GM12878 (cell line): Measurements from ENCODE around the gene H6PD. TPM values are rescaled to one million over a fixed set of nuclear protein-coding genes. Genes with fewer than 3 reads are reported as not detected.
A peak's percentile ranks its signal among the peaks of the same experiment; 100 is the strongest.

Source experiments
- BRCA1 ChIP-seq: IDR thresholded peaks from 2 replicates; pipeline ENCODE4 v1.6.1; 2011; ENCODE audit warnings: low read depth, low read length, improper control_type of control experiment
- CBX3 ChIP-seq: fragments of 200-600 bp; sonication (generic); IDR thresholded peaks from 2 replicates; pipeline ENCODE4 v1.6.1; 2016; ENCODE audit warnings: low read depth, borderline replicate concordance
- CHD4 ChIP-seq: fragments of 200-600 bp; sonication (generic); IDR thresholded peaks from 2 replicates; pipeline ENCODE4 v1.6.1; 2016; ENCODE audit warnings: mild to moderate bottlenecking
- CREB1 ChIP-seq: IDR thresholded peaks from 2 replicates; pipeline ENCODE4 v1.6.1; 2012; ENCODE audit warnings: low read depth, mild to moderate bottlenecking, inconsistent platforms
- EP300 ChIP-seq, 2 experiments: fragments of 150-350 bp in 1 of 2; IDR thresholded peaks; 2 replicates each; pipeline ENCODE4 v1.6.1; 2011 to 2012; ENCODE audit warnings: low read depth in 2 of 2, low read length in 2 of 2, borderline replicate concordance in 1 of 2, improper control_type of control experiment in 1 of 2, inconsistent platforms in 1 of 2; ENCODE audit not compliant: control insufficient read depth in 1 of 2
- HCFC1 ChIP-seq: fragments of 150-350 bp; IDR thresholded peaks from 2 replicates; pipeline ENCODE4 v1.6.1; 2014; ENCODE audit warnings: low read length
- KAT2A ChIP-seq: conservative IDR thresholded peaks from 2 replicates; pipeline ENCODE4 v1.6.1; 2011; ENCODE audit warnings: low read depth, low read length; ENCODE audit not compliant: control insufficient read depth
- NR2C2 ChIP-seq: IDR thresholded peaks from 2 replicates; pipeline ENCODE4 v1.6.1; 2011; ENCODE audit warnings: borderline replicate concordance, low read depth; ENCODE audit not compliant: control insufficient read depth, insufficient read length
- NR2F1 ChIP-seq: fragments of 450-650 bp; conservative IDR thresholded peaks from 2 replicates; pipeline ENCODE4 v1.6.1; 2017; ENCODE audit warnings: mild to moderate bottlenecking
- RBBP5 ChIP-seq: fragments of 200-600 bp; sonication (generic); conservative IDR thresholded peaks from 2 replicates; pipeline ENCODE4 v1.6.1; 2016
- SIX5 ChIP-seq: IDR thresholded peaks from 2 replicates; pipeline ENCODE4 v1.6.1; 2011; ENCODE audit warnings: mild to moderate bottlenecking, low read depth, low read length, moderate library complexity; ENCODE audit not compliant: severe bottlenecking
- polyA plus RNA-seq, 11 experiments: library from polyadenylated mRNA; depleted of rRNA in 4 of 11; unstranded in 6 of 11; stranded (reverse) in 5 of 11; fragments of >200 nt; fragmentation: Nextera tagmentation in 4 of 11; fragmentation: Illumina TruSeq in 1 of 11; extraction: Ambion mirVana in 4 of 11; extraction: Trizol in 1 of 11; gene quantifications; 1 replicate in 1 of 11; 2 replicates in 10 of 11; pipeline versions ENCODE4 v1.2.1 to v1.2.3, GENCODE V29; 2011 to 2016; ENCODE audit warnings: inconsistent platforms in 2 of 11, missing spikeins in 2 of 11, low read depth in 1 of 11
- total RNA-seq, 4 experiments: library from RNA; depleted of rRNA in 3 of 4; stranded (reverse); fragments of >200 nt in 3 of 4; fragmentation: Illumina TruSeq in 1 of 4; extraction: Trizol in 1 of 4; gene quantifications; 2 replicates each; pipeline versions ENCODE4 v1.2.1 to v1.2.3, GENCODE V29; 2013 to 2021
- TF ChIP-seq, protein P1 (sequence below): fragments of 450-650 bp; IDR thresholded peaks from 2 replicates; pipeline ENCODE4 v1.6.1; 2016; ENCODE audit warnings: mild to moderate bottlenecking, moderate library complexity, borderline replicate concordance
- TF ChIP-seq, protein P2 (sequence below): fragments of 450-650 bp; IDR thresholded peaks from 2 replicates; pipeline ENCODE4 v1.6.1; 2014; ENCODE audit warnings: mild to moderate bottlenecking
- TF ChIP-seq, protein P3 (sequence below): IDR thresholded peaks from 2 replicates; pipeline ENCODE4 v1.6.1; 2012; ENCODE audit warnings: improper control_type of control experiment, low read depth, low read length; ENCODE audit not compliant: insufficient replicate concordance
- TF ChIP-seq, protein P4 (sequence below): fragments of 450-650 bp; conservative IDR thresholded peaks from 2 replicates; pipeline ENCODE4 v1.6.1; 2017; ENCODE audit warnings: mild to moderate bottlenecking, moderate library complexity

H6PD gene
- total and polyA plus RNA-seq, 10 of the 15 experiments (the other 5 are each of a cell fraction or from before 2014, with no cell fraction given): 1.2 to 20.7 (median 7.7) TPM

DNA sequence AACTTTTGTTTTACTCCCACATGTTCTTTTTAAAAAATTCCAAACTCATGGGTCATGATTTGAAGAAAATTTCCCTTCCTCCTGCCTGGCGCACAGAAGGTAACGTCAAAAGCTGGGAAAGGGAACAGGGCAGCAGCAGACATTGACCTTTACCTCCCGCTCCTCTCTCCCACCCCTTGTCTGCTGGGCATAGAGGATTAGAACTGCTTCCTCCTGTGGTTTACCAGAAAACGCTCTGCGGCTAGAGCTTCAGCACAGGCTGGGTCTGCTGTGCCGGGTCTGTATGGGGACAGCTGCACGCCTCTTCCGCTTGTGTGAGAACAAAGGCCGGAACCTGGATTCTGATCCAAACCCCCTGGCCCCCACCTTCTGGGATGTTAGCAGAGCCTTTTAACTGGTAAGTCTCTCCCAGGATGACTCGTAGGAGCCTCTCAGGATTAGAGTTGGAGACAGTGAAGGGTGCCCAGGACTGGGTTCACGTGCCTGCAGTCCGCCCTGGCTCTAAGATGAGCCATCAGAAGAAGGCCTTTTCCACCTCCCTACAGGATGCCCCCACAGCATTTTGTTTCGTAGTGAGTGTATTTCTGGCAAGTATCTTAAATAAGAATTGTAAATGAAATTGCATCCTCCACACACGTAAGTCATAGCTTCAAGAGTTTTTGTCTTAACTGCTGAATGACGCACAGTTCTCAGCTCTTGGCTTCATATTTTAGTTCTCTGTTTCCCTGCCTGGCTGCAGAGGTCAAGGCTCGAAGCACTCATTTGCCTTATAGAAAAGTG lies 5.2 kb downstream of the H6PD start (continued):
- TF ChIP-seq, protein P1, sequence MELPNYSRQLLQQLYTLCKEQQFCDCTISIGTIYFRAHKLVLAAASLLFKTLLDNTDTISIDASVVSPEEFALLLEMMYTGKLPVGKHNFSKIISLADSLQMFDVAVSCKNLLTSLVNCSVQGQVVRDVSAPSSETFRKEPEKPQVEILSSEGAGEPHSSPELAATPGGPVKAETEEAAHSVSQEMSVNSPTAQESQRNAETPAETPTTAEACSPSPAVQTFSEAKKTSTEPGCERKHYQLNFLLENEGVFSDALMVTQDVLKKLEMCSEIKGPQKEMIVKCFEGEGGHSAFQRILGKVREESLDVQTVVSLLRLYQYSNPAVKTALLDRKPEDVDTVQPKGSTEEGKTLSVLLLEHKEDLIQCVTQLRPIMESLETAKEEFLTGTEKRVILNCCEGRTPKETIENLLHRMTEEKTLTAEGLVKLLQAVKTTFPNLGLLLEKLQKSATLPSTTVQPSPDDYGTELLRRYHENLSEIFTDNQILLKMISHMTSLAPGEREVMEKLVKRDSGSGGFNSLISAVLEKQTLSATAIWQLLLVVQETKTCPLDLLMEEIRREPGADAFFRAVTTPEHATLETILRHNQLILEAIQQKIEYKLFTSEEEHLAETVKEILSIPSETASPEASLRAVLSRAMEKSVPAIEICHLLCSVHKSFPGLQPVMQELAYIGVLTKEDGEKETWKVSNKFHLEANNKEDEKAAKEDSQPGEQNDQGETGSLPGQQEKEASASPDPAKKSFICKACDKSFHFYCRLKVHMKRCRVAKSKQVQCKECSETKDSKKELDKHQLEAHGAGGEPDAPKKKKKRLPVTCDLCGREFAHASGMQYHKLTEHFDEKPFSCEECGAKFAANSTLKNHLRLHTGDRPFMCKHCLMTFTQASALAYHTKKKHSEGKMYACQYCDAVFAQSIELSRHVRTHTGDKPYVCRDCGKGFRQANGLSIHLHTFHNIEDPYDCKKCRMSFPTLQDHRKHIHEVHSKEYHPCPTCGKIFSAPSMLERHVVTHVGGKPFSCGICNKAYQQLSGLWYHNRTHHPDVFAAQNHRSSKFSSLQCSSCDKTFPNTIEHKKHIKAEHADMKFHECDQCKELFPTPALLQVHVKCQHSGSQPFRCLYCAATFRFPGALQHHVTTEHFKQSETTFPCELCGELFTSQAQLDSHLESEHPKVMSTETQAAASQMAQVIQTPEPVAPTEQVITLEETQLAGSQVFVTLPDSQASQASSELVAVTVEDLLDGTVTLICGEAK: no peak
- TF ChIP-seq KAT2A: no peak
- no peak for TF ChIP-seq CHD4
- no peak for TF ChIP-seq SIX5
- no peak for TF ChIP-seq HCFC1
- TF ChIP-seq NR2F1: peak; percentile 81
- TF ChIP-seq, protein P2, sequence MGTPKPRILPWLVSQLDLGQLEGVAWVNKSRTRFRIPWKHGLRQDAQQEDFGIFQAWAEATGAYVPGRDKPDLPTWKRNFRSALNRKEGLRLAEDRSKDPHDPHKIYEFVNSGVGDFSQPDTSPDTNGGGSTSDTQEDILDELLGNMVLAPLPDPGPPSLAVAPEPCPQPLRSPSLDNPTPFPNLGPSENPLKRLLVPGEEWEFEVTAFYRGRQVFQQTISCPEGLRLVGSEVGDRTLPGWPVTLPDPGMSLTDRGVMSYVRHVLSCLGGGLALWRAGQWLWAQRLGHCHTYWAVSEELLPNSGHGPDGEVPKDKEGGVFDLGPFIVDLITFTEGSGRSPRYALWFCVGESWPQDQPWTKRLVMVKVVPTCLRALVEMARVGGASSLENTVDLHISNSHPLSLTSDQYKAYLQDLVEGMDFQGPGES: no peak
- TF ChIP-seq RBBP5: no peak
- TF ChIP-seq CBX3: no peak
- TF ChIP-seq CREB1: no peak
- no peak for TF ChIP-seq BRCA1
- TF ChIP-seq, protein P3, sequence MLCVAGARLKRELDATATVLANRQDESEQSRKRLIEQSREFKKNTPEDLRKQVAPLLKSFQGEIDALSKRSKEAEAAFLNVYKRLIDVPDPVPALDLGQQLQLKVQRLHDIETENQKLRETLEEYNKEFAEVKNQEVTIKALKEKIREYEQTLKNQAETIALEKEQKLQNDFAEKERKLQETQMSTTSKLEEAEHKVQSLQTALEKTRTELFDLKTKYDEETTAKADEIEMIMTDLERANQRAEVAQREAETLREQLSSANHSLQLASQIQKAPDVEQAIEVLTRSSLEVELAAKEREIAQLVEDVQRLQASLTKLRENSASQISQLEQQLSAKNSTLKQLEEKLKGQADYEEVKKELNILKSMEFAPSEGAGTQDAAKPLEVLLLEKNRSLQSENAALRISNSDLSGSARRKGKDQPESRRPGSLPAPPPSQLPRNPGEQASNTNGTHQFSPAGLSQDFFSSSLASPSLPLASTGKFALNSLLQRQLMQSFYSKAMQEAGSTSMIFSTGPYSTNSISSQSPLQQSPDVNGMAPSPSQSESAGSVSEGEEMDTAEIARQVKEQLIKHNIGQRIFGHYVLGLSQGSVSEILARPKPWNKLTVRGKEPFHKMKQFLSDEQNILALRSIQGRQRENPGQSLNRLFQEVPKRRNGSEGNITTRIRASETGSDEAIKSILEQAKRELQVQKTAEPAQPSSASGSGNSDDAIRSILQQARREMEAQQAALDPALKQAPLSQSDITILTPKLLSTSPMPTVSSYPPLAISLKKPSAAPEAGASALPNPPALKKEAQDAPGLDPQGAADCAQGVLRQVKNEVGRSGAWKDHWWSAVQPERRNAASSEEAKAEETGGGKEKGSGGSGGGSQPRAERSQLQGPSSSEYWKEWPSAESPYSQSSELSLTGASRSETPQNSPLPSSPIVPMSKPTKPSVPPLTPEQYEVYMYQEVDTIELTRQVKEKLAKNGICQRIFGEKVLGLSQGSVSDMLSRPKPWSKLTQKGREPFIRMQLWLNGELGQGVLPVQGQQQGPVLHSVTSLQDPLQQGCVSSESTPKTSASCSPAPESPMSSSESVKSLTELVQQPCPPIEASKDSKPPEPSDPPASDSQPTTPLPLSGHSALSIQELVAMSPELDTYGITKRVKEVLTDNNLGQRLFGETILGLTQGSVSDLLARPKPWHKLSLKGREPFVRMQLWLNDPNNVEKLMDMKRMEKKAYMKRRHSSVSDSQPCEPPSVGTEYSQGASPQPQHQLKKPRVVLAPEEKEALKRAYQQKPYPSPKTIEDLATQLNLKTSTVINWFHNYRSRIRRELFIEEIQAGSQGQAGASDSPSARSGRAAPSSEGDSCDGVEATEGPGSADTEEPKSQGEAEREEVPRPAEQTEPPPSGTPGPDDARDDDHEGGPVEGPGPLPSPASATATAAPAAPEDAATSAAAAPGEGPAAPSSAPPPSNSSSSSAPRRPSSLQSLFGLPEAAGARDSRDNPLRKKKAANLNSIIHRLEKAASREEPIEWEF: no peak
- no peak for TF ChIP-seq NR2C2
- TF ChIP-seq, protein P4, sequence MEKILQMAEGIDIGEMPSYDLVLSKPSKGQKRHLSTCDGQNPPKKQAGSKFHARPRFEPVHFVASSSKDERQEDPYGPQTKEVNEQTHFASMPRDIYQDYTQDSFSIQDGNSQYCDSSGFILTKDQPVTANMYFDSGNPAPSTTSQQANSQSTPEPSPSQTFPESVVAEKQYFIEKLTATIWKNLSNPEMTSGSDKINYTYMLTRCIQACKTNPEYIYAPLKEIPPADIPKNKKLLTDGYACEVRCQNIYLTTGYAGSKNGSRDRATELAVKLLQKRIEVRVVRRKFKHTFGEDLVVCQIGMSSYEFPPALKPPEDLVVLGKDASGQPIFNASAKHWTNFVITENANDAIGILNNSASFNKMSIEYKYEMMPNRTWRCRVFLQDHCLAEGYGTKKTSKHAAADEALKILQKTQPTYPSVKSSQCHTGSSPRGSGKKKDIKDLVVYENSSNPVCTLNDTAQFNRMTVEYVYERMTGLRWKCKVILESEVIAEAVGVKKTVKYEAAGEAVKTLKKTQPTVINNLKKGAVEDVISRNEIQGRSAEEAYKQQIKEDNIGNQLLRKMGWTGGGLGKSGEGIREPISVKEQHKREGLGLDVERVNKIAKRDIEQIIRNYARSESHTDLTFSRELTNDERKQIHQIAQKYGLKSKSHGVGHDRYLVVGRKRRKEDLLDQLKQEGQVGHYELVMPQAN: 0 out of 2 replicates have a peak, but pooled peaks have one; percentile 21
- TF ChIP-seq EP300 (IDR thresholded peaks at IDR 0.05; ENCODE audit: borderline replicate concordance in 1 of 2, control insufficient read depth in 1 of 2, low read depth in 2 of 2, low read length in 2 of 2): no peak
